Spleen (tissue), 7 donors: Measurements from ENCODE around the gene IZUMO2.

Source experiments
- POLR2A ChIP-seq, 3 donors: fragments of 450-650 bp; IDR thresholded peaks; one replicate each; pipeline ENCODE4 v1.5.1; 2017; ENCODE audit warnings: antibody characterized with exemption in 3 of 3, mild to moderate bottlenecking in 1 of 3
- POLR2AphosphoS5 ChIP-seq, 3 donors: sonication (generic); formaldehyde crosslinking; IDR thresholded peaks; one replicate each; pipeline ENCODE4 v1.5.1; 2017; ENCODE audit warnings: antibody characterized with exemption in 3 of 3
- TF ChIP-seq, protein P1 (sequence below), 11 experiments: fragments of 200-600 bp in 7 of 11; fragments of 450-650 bp in 4 of 11; sonication (generic) in 4 of 11; IDR thresholded peaks in 8 of 11; conservative IDR thresholded peaks in 3 of 11; 1 replicate in 7 of 11; 2 replicates in 4 of 11; pipeline versions ENCODE4 v1.4.0 to v1.8.0; 2016 to 2021; ENCODE audit warnings: antibody characterized with exemption in 11 of 11, inconsistent platforms in 4 of 11, mild to moderate bottlenecking in 1 of 11
- donor health status: DM: no; HTN: no; CAD: no; lungs with moderate emphysema.
- donor health status: DM: no; HTN: no; CAD: no.
- donor health status: DM: no; HTN: no; CAD: no.

DNA sequence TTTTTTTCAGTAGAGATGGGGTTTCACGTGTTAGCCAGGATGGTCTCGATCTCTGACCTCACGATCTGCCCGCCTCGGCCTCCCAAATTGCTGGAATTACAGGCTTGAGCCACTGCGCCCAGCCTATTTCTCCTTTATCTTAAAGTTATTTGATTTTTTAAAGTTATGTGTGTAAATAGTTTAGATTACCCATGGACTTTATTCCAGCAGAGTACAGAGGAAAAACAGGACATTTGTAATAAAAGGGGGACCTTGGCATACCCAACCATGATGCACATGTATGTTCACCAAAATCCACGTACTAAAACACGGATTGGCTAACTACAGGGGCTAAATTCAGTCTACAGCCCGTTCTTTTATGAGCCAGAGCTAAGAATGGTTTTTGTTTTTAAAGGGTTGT lies 13.7 kb upstream of the IZUMO2 start:
- TF ChIP-seq POLR2A (IDR thresholded peaks at IDR 0.05) (no peak), POLR2AphosphoS5 (IDR thresholded peaks at IDR 0.05) (no peak)
- TF ChIP-seq, protein P1, sequence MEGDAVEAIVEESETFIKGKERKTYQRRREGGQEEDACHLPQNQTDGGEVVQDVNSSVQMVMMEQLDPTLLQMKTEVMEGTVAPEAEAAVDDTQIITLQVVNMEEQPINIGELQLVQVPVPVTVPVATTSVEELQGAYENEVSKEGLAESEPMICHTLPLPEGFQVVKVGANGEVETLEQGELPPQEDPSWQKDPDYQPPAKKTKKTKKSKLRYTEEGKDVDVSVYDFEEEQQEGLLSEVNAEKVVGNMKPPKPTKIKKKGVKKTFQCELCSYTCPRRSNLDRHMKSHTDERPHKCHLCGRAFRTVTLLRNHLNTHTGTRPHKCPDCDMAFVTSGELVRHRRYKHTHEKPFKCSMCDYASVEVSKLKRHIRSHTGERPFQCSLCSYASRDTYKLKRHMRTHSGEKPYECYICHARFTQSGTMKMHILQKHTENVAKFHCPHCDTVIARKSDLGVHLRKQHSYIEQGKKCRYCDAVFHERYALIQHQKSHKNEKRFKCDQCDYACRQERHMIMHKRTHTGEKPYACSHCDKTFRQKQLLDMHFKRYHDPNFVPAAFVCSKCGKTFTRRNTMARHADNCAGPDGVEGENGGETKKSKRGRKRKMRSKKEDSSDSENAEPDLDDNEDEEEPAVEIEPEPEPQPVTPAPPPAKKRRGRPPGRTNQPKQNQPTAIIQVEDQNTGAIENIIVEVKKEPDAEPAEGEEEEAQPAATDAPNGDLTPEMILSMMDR (IDR thresholded peaks at IDR 0.05 in 8 of 11, conservative IDR thresholded peaks at IDR 0.05 in 3 of 11), result no peak
